GM12874 (cell line): ENCODE results near the gene ING3.

Experiments
- CTCF ChIP-seq: IDR thresholded peaks from 2 replicates; pipeline ENCODE4 v1.5.1; 2011; ENCODE audit warnings: low read depth, mild to moderate bottlenecking, control low read depth, low read length, moderate library complexity; ENCODE audit not compliant: insufficient read depth

Gene ING3

GRCh38 chr7:120964088-120964487 lies 13.5 kb downstream of the ING3 start:
- no peak for TF ChIP-seq CTCF

- no peak for TF ChIP-seq CTCF
Observed at GRCh38 chr7:120966961-120967360, 16.4 kb downstream of the ING3 start.

GRCh38 chr7:120973849-120974248 lies 23.3 kb downstream of the ING3 start:
- no peak for TF ChIP-seq CTCF

GRCh38 chr7:120979765-120980499 lies 29.4 kb downstream of the ING3 start:
- no peak for TF ChIP-seq CTCF

GRCh38 chr7:120981117-120981516 lies 30.5 kb downstream of the ING3 start:
- no peak for TF ChIP-seq CTCF

- TF ChIP-seq CTCF = no peak
Observed at GRCh38 chr7:120981888-120982615, 31.5 kb downstream of the ING3 start.

- no peak for TF ChIP-seq CTCF
Observed at GRCh38 chr7:120984406-120984805, 33.8 kb downstream of the ING3 start.
